ENCODE measurements around the gene GREM2.

GREM2 gene

GRCh38 chr1:240579511-240579910 is 32.4 kb downstream of the GREM2 start:
- Histone ChIP-seq H3K36me3 (ENCODE audit: control insufficient read depth, insufficient read depth, low read length) (no peaks in the 10 kb centered on the region), H3K4me1 (peaks cover 9% of the 10 kb centered on the region), H3K27ac (peak overlapping the region; percentile 39), H3K4me3 (ENCODE audit: low read depth, low read length) (no peak overlapping the region), H3K27me3 (ENCODE audit: control insufficient read depth, insufficient read depth, low read length) (no peaks in the 10 kb centered on the region), H3K9me3 (ENCODE audit: control insufficient read depth, low read length) (no peaks in the 10 kb centered on the region), H3K9ac (no peak overlapping the region), H3K4me2 (ENCODE audit: low read length) (no peak overlapping the region), H2AFZ (peak overlapping the region; percentile 46), H3K79me2 (peaks cover 2% of the 10 kb centered on the region)
- no peak for TF ChIP-seq CTCF (IDR thresholded peaks at IDR 0.05)

- Histone ChIP-seq H2AFZ (no peak overlapping the region), H3K36me3 (ENCODE audit: control insufficient read depth, insufficient read depth, low read length) (no peaks in the 10 kb centered on the region), H3K9ac (no peak overlapping the region), H3K27ac (peak overlapping the region; percentile 79), H3K4me3 (ENCODE audit: low read depth, low read length) (peak overlapping the region; percentile 51), H3K4me1 (peaks cover 3% of the 10 kb centered on the region), H3K79me2 (peaks cover 2% of the 10 kb centered on the region), H3K4me2 (ENCODE audit: low read length) (no peak overlapping the region), H3K9me3 (ENCODE audit: control insufficient read depth, low read length) (no peaks in the 10 kb centered on the region), H3K27me3 (ENCODE audit: control insufficient read depth, insufficient read depth, low read length) (no peaks in the 10 kb centered on the region)
- TF ChIP-seq CTCF (IDR thresholded peaks at IDR 0.05), result no peak
Measured at GRCh38 chr1:240577095-240577494, 34.9 kb downstream of the GREM2 start.

GRCh38 chr1:240575981-240576662 is 35.8 kb downstream of the GREM2 start:
- H2AFZ ChIP-seq, result peak overlapping the region; percentile 68
- no peaks in the 10 kb centered on the region for H3K27me3 ChIP-seq (ENCODE audit: control insufficient read depth, insufficient read depth, low read length)
- H3K4me2 ChIP-seq (ENCODE audit: low read length), result peak overlapping the region; percentile 69
- H3K9ac ChIP-seq, result no peak overlapping the region
- peak overlapping the region; percentile 51 for H3K4me3 ChIP-seq (ENCODE audit: low read depth, low read length)
- H3K79me2 ChIP-seq, result no peaks in the 10 kb centered on the region
- H3K4me1 ChIP-seq, result peaks cover 3% of the 10 kb centered on the region
- TF ChIP-seq CTCF (IDR thresholded peaks at IDR 0.05), result no peak
- H3K36me3 ChIP-seq (ENCODE audit: control insufficient read depth, insufficient read depth, low read length), result no peaks in the 10 kb centered on the region
- H3K9me3 ChIP-seq (ENCODE audit: control insufficient read depth, low read length), result no peaks in the 10 kb centered on the region
- H3K27ac ChIP-seq, result peak overlapping the region; percentile 79

GRCh38 chr1:240572328-240572727 is 39.6 kb downstream of the GREM2 start:
- Histone ChIP-seq H3K4me3 (ENCODE audit: low read depth, low read length) (no peak overlapping the region), H3K27ac (peak overlapping the region; percentile 56), H3K4me2 (ENCODE audit: low read length) (no peak overlapping the region), H3K9ac (no peak overlapping the region), H3K36me3 (ENCODE audit: control insufficient read depth, insufficient read depth, low read length) (no peaks in the 10 kb centered on the region), H2AFZ (no peak overlapping the region), H3K4me1 (peaks cover 3% of the 10 kb centered on the region), H3K9me3 (ENCODE audit: control insufficient read depth, low read length) (no peaks in the 10 kb centered on the region), H3K27me3 (ENCODE audit: control insufficient read depth, insufficient read depth, low read length) (no peaks in the 10 kb centered on the region), H3K79me2 (no peaks in the 10 kb centered on the region)
- TF ChIP-seq CTCF (IDR thresholded peaks at IDR 0.05), result no peak

- Histone ChIP-seq H3K4me1 (peaks cover 3% of the 10 kb centered on the region), H3K27ac (peak overlapping the region; percentile 56), H3K9ac (no peak overlapping the region), H3K9me3 (ENCODE audit: control insufficient read depth, low read length) (no peaks in the 10 kb centered on the region), H3K27me3 (ENCODE audit: control insufficient read depth, insufficient read depth, low read length) (no peaks in the 10 kb centered on the region), H3K4me3 (ENCODE audit: low read depth, low read length) (no peak overlapping the region), H3K36me3 (ENCODE audit: control insufficient read depth, insufficient read depth, low read length) (no peaks in the 10 kb centered on the region), H2AFZ (peak overlapping the region; percentile 22), H3K79me2 (no peaks in the 10 kb centered on the region), H3K4me2 (ENCODE audit: low read length) (no peak overlapping the region)
- TF ChIP-seq CTCF (IDR thresholded peaks at IDR 0.05), result no peak
Measured at GRCh38 chr1:240571782-240572181, 40.2 kb downstream of the GREM2 start.

Data from parathyroid adenoma (tissue), 2 donors.